Measurements from ENCODE around the gene SENP6.

GRCh38 chr6:75760320-75760719, 158.6 kb downstream of the SENP6 start:
- TF ChIP-seq CTCF (IDR thresholded peaks at IDR 0.05) (no peak), POLR2A (IDR thresholded peaks at IDR 0.05) (no peak)
